ENCODE data around the gene PPM1H.

The PPM1H gene

GRCh38 chr12:62930546-62931425 lies 4.2 kb downstream of the PPM1H start:
- DNase-seq = peak; percentile 27 to 41
- TF ChIP-seq GATA1 (IDR thresholded peaks at IDR 0.05; ENCODE audit: low read depth, low read length) = no peak
- no peak for TF ChIP-seq POLR2A (IDR thresholded peaks at IDR 0.05; ENCODE audit: low read length)

GRCh38 chr12:62928632-62929031 lies 6.3 kb downstream of the PPM1H start:
- DNase-seq = no peak
- no peak for TF ChIP-seq POLR2A (IDR thresholded peaks at IDR 0.05; ENCODE audit: low read length)
- no peak for TF ChIP-seq GATA1 (IDR thresholded peaks at IDR 0.05; ENCODE audit: low read depth, low read length)

DNA sequence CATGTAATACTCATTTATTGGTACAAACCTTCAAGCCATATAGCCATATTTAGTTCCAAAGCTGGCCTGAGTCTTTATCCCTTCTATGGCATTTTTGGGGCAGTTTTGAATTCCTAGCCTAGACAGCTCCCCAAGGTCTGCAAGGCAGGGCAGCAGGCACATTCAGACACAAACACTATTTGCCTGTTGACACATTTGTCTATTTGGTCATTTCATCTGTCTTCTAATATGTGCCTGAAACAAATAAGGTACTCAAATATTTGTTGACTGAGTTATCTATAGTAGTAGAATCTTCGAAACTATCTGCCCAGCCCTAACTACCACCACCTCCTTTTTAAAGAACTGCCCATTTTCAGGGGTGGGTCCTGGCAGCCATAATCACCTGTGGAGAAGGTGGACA lies 9.3 kb downstream of the PPM1H start:
- TF ChIP-seq POLR2A (IDR thresholded peaks at IDR 0.05; ENCODE audit: low read length) (no peak), GATA1 (IDR thresholded peaks at IDR 0.05; ENCODE audit: low read depth, low read length) (no peak)
- DNase-seq = no peak

- no peak for TF ChIP-seq POLR2A (IDR thresholded peaks at IDR 0.05; ENCODE audit: low read length)
- TF ChIP-seq GATA1 (IDR thresholded peaks at IDR 0.05; ENCODE audit: low read depth, low read length) = no peak
- DNase-seq = no peak
Measured at GRCh38 chr12:62924084-62924483, 10.9 kb downstream of the PPM1H start.

- DNase-seq = no peak
- no peak for TF ChIP-seq POLR2A (IDR thresholded peaks at IDR 0.05; ENCODE audit: low read length)
- TF ChIP-seq GATA1 (IDR thresholded peaks at IDR 0.05; ENCODE audit: low read depth, low read length) = no peak
Measured at GRCh38 chr12:62922539-62922938, 12.4 kb downstream of the PPM1H start.

DNA sequence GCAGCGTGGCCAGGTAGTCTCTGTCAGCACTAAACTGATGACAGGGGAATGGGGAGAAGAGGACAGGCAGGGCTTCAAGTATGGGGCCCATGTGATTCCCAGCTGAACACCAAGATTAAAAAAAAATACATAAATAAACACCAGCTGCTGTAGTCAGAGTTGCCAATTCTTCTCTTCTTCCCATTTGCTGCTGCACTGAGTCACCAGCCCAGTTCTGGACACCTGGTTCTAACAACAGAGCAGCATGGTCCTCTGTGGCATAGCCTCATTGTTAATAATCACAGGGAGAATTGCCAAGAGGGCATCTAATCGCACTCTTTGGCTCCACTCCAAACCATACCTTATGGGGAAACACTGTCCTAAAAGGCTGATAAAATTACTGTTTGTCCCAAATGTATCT lies 15.1 kb downstream of the PPM1H start:
- TF ChIP-seq GATA1 (IDR thresholded peaks at IDR 0.05; ENCODE audit: low read depth, low read length) = no peak
- TF ChIP-seq POLR2A (IDR thresholded peaks at IDR 0.05; ENCODE audit: low read length) = no peak
- peak; percentile 59 to 64 for DNase-seq

GRCh38 chr12:62917926-62918325 lies 17.0 kb downstream of the PPM1H start:
- DNase-seq = no peak
- TF ChIP-seq GATA1 (IDR thresholded peaks at IDR 0.05; ENCODE audit: low read depth, low read length) = no peak
- TF ChIP-seq POLR2A (IDR thresholded peaks at IDR 0.05; ENCODE audit: low read length) = no peak

GRCh38 chr12:62916632-62917425 lies 18.1 kb downstream of the PPM1H start:
- TF ChIP-seq POLR2A (IDR thresholded peaks at IDR 0.05; ENCODE audit: low read length) = no peak
- no peak for TF ChIP-seq GATA1 (IDR thresholded peaks at IDR 0.05; ENCODE audit: low read depth, low read length)
- no peak for DNase-seq

DNA sequence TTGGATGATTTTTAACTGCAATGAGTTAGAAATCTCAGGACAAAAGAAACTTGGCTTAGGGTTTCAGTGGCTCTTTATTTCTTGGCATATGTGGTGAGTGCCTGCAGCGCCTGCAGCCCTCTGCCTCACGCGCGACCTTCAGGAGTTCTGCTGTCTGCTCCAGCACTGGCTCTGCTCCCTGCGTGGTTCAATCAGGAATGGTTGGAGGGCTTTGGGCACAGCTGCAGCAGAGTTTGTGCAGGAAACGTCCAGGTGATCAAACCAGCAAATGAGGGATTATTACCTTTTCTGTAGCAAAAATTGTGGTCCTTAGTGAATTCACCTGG lies 19.8 kb downstream of the PPM1H start:
- TF ChIP-seq GATA1 (IDR thresholded peaks at IDR 0.05; ENCODE audit: low read depth, low read length) (no peak), POLR2A (IDR thresholded peaks at IDR 0.05; ENCODE audit: low read length) (no peak)

GRCh38 chr12:62914443-62915203 lies 20.3 kb downstream of the PPM1H start:
- DNase-seq = peak in 1 of 2 experiments; percentile 42
- no peak for TF ChIP-seq POLR2A (IDR thresholded peaks at IDR 0.05; ENCODE audit: low read length)
- TF ChIP-seq GATA1 (IDR thresholded peaks at IDR 0.05; ENCODE audit: low read depth, low read length) = no peak

More for the DNA sequence above, 19.8 kb downstream of the PPM1H start:
- DNase-seq = no peak

GRCh38 chr12:62913380-62913779 lies 21.6 kb downstream of the PPM1H start:
- DNase-seq = no peak
- TF ChIP-seq POLR2A (IDR thresholded peaks at IDR 0.05; ENCODE audit: low read length) = no peak
- TF ChIP-seq GATA1 (IDR thresholded peaks at IDR 0.05; ENCODE audit: low read depth, low read length) = no peak

- TF ChIP-seq GATA1 (IDR thresholded peaks at IDR 0.05; ENCODE audit: low read depth, low read length) (no peak), POLR2A (IDR thresholded peaks at IDR 0.05; ENCODE audit: low read length) (no peak)
- DNase-seq = no peak
Measured at GRCh38 chr12:62912644-62913043, 22.3 kb downstream of the PPM1H start.

DNA sequence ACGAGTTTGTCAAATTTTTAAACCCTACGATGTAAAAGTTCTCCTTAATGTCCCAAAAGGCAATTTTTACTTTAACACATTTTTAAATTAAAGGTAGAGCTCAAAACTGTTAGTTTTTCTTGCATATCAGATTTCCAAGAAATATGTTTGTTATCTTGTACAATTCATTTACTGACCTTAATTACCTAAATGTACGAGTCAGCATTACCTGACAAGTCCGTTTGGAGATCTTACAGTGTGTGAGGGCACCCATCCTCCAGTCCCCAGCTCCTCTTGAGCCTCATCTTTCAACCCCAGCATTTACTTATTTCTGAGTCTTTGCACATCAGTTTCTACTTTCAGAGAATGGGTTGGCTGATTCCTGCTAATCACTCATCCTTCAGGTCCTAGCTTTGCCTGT lies 23.7 kb downstream of the PPM1H start:
- no peak for TF ChIP-seq POLR2A (IDR thresholded peaks at IDR 0.05; ENCODE audit: low read length)
- no peak for TF ChIP-seq GATA1 (IDR thresholded peaks at IDR 0.05; ENCODE audit: low read depth, low read length)
- peak; percentile 37 to 45 for DNase-seq
